Measurements from ENCODE around the gene MOGAT1. TPM values are rescaled to one million over a fixed set of nuclear protein-coding genes. Genes with fewer than 3 reads are reported as not detected.

Gene MOGAT1
- total and polyA plus RNA-seq, 2 of the 8 experiments (the other 6 are each of a cell fraction or from before 2014, with no cell fraction given) = 0.11 to 0.67 TPM

DNA sequence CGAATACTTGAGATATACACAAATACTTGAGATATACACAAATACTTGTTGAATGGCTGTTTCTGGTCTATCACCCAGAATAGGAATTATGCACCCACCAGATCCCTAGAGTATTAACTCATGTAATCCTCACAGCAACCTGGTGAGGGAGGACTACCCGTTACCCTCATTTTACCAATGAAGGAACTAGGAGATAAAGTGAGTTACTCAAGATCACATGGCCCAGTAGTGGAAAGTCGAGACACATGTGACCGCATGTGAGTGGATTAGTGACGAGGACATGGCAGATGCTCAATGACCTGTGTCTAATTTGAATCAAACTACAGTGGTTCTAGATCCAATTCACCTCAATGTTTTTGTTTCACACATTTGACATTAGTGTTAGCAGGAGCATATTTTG lies 2.4 kb downstream of the MOGAT1 start:
- Histone ChIP-seq H3K36me3 (ENCODE audit: control insufficient read depth in 2 of 4, insufficient read depth in 4 of 4, low read length in 3 of 4) (no peaks in the 10 kb centered on the region), H2BK120ac (replicated peaks; ENCODE audit: low read depth, low read length) (no peak overlapping the region), H2BK15ac (ENCODE audit: low read length) (no peak overlapping the region), H3K4me3 (ENCODE audit: extremely low read depth in 1 of 4, insufficient read depth in 2 of 4, low read depth in 3 of 4, low read length in 4 of 4) (no peak overlapping the region), H3K23ac (ENCODE audit: insufficient read length) (no peak overlapping the region), H4K20me1 (replicated peaks in 1 of 2; ENCODE audit: control insufficient read depth in 1 of 2, insufficient read depth in 2 of 2, low read length in 2 of 2) (no peaks in the 10 kb centered on the region), H3K14ac (ENCODE audit: insufficient read length) (no peak overlapping the region), H2BK5ac (ENCODE audit: low read depth, low read length) (no peak overlapping the region), H3K4me1 (replicated peaks in 1 of 4; ENCODE audit: control insufficient read depth in 3 of 4, insufficient read depth in 4 of 4, low read length in 3 of 4) (peaks cover 0 to 3% (median 0%) of the 10 kb centered on the region in 4 experiments; a peak in 2 of 7 replicates), H3K23me2 (ENCODE audit: low read depth, low read length) (peaks cover 10% of the 10 kb centered on the region; the same call in 1 of the 2 replicates), H2AK5ac (ENCODE audit: low read depth, low read length) (no peak overlapping the region), H3K9me3 (ENCODE audit: insufficient read depth in 2 of 2, low read depth in 1 of 2, low read length in 1 of 2) (no peaks in the 10 kb centered on the region), H3K56ac (replicated peaks; ENCODE audit: insufficient read length, low read depth, low read length) (no peak overlapping the region), H4K5ac (ENCODE audit: insufficient read length, low read depth, low read length) (no peak overlapping the region), H3K27ac (ENCODE audit: low read depth, low read length) (no peak overlapping the region), H2BK20ac (ENCODE audit: low read length) (no peak overlapping the region), H4K8ac (ENCODE audit: extremely low read depth, insufficient read depth, low read length) (no peak overlapping the region), H2AFZ (ENCODE audit: low read length) (no peak overlapping the region), H2BK12ac (ENCODE audit: low read depth, low read length) (no peak overlapping the region), H3K4ac (replicated peaks; ENCODE audit: insufficient read length, low read depth, low read length) (no peak overlapping the region), H3K9ac (replicated peaks in 1 of 4; ENCODE audit: extremely low read depth in 1 of 4, low read depth in 3 of 4, low read length in 3 of 4) (no peak overlapping the region), H4K91ac (replicated peaks; ENCODE audit: insufficient read length, low read length) (no peak overlapping the region), H3K4me2 (ENCODE audit: insufficient read depth in 1 of 2, low read depth in 2 of 2, low read length in 2 of 2) (no peak overlapping the region), H3K79me2 (ENCODE audit: control insufficient read depth in 1 of 2, insufficient read depth in 2 of 2, low read length in 2 of 2) (no peaks in the 10 kb centered on the region), H3K18ac (ENCODE audit: extremely low read depth, low read length) (no peak overlapping the region), H3K27me3 (replicated peaks in 1 of 4; ENCODE audit: control insufficient read depth in 3 of 4, extremely low read depth in 1 of 4, insufficient read depth in 3 of 4, low read length in 3 of 4) (peaks cover 0 to 23% (median 11%) of the 10 kb centered on the region in 4 experiments; a peak in 6 of 7 replicates), H3K79me1 (ENCODE audit: low read depth, low read length) (no peaks in the 10 kb centered on the region)
- WGBS, 2 experiments (ENCODE audit: extremely low coverage in 1 of 2, insufficient coverage in 1 of 2, insufficient read length in 1 of 2, insufficient replicate concordance in 2 of 2, low coverage in 1 of 2, low lambda C conversion rate in 2 of 2, missing lambda C conversion rate in 1 of 2) = 87% methylated on average over 5 of the region's 5 CpGs; no CpG with 5 or more reads in 1 of the 2 experiments
- no peak for DNase-seq (ENCODE audit: low read depth in 1 of 2, low spot score in 2 of 2)
- FAIRE-seq = no peak
- ChIA-PET CTCF (ENCODE audit: partially characterized antibody) (interaction anchor here (0.7 to 2.5 kb wide), 4 partner anchors 11 to 18 kb away, joined by 3 to 10 read pairs (median 6); no protein-coding TSS in a partner anchor), POLR2A (ENCODE audit: partially characterized antibody) (no interaction called here)
- TF ChIP-seq SP2 (IDR thresholded peaks at IDR 0.05; ENCODE audit: low read length) (no peak), USF2 (IDR thresholded peaks at IDR 0.05; ENCODE audit: low read length) (peak; percentile 32; the same call in 1 of the 2 replicates), TAF1 (IDR thresholded peaks at IDR 0.05; ENCODE audit: low read depth, low read length) (no peak), CTCF (IDR thresholded peaks at IDR 0.05; ENCODE audit: control extremely low read depth in 1 of 3, insufficient read depth in 1 of 3, low read depth in 1 of 3, low read length in 3 of 3) (peak in 1 of 3 experiments; percentile 10; a peak in 1 of 4 replicates), EZH2 (IDR thresholded peaks at IDR 0.05; ENCODE audit: low read depth, low read length, severe bottlenecking) (no peak), RBBP5 (IDR thresholded peaks at IDR 0.05; ENCODE audit: borderline replicate concordance, low read depth, low read length) (no peak), RXRA (IDR thresholded peaks at IDR 0.05; ENCODE audit: insufficient read depth, low read depth, low read length) (no peak), BCL11A (IDR thresholded peaks at IDR 0.05; ENCODE audit: low read depth in 2 of 2, low read length in 2 of 2) (no peak)
- TF ChIP-seq, protein P1, sequence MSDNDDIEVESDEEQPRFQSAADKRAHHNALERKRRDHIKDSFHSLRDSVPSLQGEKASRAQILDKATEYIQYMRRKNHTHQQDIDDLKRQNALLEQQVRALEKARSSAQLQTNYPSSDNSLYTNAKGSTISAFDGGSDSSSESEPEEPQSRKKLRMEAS (IDR thresholded peaks at IDR 0.05) = peak; percentile 56
